Osteoblast (primary cell): ENCODE data around the gene DGCR6. TPM values are rescaled to one million over a fixed set of nuclear protein-coding genes. Genes with fewer than 3 reads are reported as not detected.
A peak's percentile ranks its signal among the peaks of the same experiment; 100 is the strongest.
"Not testable (repeated sequence)": the region's sequence is repeated elsewhere in the genome, so short reads cannot be mapped to it uniquely, and the experiment has no call there.

Source experiments
- DNase-seq: peaks from one replicate; pipeline ENCODE4 v3.0.0; 2011; ENCODE audit warnings: low spot score, mixed read lengths; ENCODE audit not compliant: insufficient read length; ENCODE audit errors: missing footprints
- H2AFZ ChIP-seq: 2 replicates; pipeline ENCODE4 v1.6.0; 2011; ENCODE audit warnings: mild to moderate bottlenecking, low read length
- H3K27ac ChIP-seq: 2 replicates; pipeline ENCODE4 v1.5.1; 2011; ENCODE audit warnings: mild to moderate bottlenecking, low read depth, low read length, moderate library complexity
- H3K27me3 ChIP-seq: 2 replicates; pipeline ENCODE4 v1.6.0; 2012; ENCODE audit warnings: mild to moderate bottlenecking, control low read depth, inconsistent platforms, low read length, moderate library complexity; ENCODE audit not compliant: insufficient read depth
- H3K36me3 ChIP-seq: 2 replicates; pipeline ENCODE4 v1.5.1; 2011; ENCODE audit warnings: mild to moderate bottlenecking, low read length, control low read depth, moderate library complexity; ENCODE audit not compliant: insufficient read depth
- H3K4me1 ChIP-seq: 2 replicates; pipeline ENCODE4 v1.5.1; 2011; ENCODE audit warnings: mild to moderate bottlenecking, low read length, control low read depth, moderate library complexity; ENCODE audit not compliant: insufficient read depth
- H3K4me2 ChIP-seq: 2 replicates; pipeline ENCODE4 v1.6.0; 2011; ENCODE audit warnings: mild to moderate bottlenecking, low read length; ENCODE audit not compliant: insufficient read depth
- H3K4me3 ChIP-seq: fragments of 200-600 bp; sonication (generic); 3 replicates; pipeline ENCODE4 v1.5.1; 2012; ENCODE audit warnings: mild to moderate bottlenecking, low read length, inconsistent platforms; ENCODE audit not compliant: insufficient read depth
- H3K79me2 ChIP-seq: 2 replicates; pipeline ENCODE4 v1.6.0; 2012; ENCODE audit warnings: mild to moderate bottlenecking, low read length, control low read depth, inconsistent platforms; ENCODE audit not compliant: insufficient read depth
- H3K9me3 ChIP-seq: 2 replicates; pipeline ENCODE4 v1.5.1; 2011; ENCODE audit warnings: low read depth, low read length, control low read depth
- H4K20me1 ChIP-seq: 2 replicates; pipeline ENCODE4 v1.6.0; 2012; ENCODE audit warnings: mild to moderate bottlenecking, low read length, control low read depth; ENCODE audit not compliant: insufficient read depth
- total RNA-seq: library from RNA; depleted of rRNA; stranded (reverse); fragments of >200 nt; gene quantifications from 2 replicates; pipeline ENCODE4 v1.2.3, GENCODE V29; 2012
- TF ChIP-seq, protein P1 (sequence below): IDR thresholded peaks from 2 replicates; pipeline ENCODE4 v1.5.1; 2011; ENCODE audit warnings: mild to moderate bottlenecking, low read depth, low read length, moderate library complexity; ENCODE audit errors: extremely low read depth

The DGCR6 gene
- total RNA-seq, 1 donor, result 1.1 TPM

DNA sequence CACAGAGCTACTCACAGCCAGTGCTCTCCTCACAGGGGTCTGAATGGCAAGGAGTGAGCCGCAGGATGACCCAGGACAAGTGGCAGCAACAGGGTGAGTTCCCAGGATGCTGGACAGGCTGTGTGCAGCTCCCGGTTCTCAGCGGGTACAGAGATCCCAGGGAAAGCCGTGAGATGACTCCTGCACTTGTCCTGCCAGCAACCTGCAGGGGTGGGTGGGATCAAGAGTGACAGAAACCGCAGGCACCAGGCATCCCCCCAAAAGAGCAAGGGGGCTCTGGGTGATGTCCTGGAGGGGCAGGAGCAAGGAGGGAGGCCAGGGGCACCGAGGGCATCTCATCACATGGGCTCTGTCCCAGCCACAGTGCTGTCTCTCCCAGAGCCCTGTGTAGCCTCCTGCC is 45.9 kb downstream of the DGCR6 start:
- Histone ChIP-seq H3K36me3 (no peaks in the 10 kb centered on the region), H3K4me2 (no peak overlapping the region), H3K27ac (no peak overlapping the region), H3K9me3 (no peaks in the 10 kb centered on the region), H3K27me3 (peaks cover 18% of the 10 kb centered on the region), H4K20me1 (no peaks in the 10 kb centered on the region), H3K79me2 (no peaks in the 10 kb centered on the region), H3K4me1 (no peaks in the 10 kb centered on the region), H3K4me3 (no peak overlapping the region), H2AFZ (no peak overlapping the region)
- DNase-seq, result no peak
- TF ChIP-seq, protein P1, sequence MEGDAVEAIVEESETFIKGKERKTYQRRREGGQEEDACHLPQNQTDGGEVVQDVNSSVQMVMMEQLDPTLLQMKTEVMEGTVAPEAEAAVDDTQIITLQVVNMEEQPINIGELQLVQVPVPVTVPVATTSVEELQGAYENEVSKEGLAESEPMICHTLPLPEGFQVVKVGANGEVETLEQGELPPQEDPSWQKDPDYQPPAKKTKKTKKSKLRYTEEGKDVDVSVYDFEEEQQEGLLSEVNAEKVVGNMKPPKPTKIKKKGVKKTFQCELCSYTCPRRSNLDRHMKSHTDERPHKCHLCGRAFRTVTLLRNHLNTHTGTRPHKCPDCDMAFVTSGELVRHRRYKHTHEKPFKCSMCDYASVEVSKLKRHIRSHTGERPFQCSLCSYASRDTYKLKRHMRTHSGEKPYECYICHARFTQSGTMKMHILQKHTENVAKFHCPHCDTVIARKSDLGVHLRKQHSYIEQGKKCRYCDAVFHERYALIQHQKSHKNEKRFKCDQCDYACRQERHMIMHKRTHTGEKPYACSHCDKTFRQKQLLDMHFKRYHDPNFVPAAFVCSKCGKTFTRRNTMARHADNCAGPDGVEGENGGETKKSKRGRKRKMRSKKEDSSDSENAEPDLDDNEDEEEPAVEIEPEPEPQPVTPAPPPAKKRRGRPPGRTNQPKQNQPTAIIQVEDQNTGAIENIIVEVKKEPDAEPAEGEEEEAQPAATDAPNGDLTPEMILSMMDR, result no peak

DNA sequence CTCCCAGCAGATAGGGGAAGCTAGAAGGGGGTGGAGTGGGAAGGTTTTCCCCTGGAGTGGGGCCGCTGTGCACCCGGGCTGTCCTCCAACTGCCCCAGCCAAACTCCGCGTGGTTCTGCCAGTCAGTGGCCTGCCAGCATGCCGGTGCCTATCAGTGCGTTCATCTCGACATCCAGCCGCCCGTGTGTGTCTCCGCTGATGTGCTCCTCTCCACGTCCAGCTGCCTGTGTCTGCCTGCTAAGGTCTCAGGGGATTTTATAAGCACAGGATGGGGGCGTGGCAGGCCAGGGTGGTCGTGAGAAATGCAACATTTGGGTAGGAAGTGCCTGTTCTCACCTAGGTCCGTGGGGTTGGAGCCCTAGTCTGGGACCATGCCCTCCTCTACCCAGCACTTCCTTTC is 47.0 kb downstream of the DGCR6 start:
- not testable (repeated sequence) for H2AFZ ChIP-seq, H3K79me2 ChIP-seq
- H3K27me3 ChIP-seq, result peaks cover 14% of the 10 kb centered on the region

DNA sequence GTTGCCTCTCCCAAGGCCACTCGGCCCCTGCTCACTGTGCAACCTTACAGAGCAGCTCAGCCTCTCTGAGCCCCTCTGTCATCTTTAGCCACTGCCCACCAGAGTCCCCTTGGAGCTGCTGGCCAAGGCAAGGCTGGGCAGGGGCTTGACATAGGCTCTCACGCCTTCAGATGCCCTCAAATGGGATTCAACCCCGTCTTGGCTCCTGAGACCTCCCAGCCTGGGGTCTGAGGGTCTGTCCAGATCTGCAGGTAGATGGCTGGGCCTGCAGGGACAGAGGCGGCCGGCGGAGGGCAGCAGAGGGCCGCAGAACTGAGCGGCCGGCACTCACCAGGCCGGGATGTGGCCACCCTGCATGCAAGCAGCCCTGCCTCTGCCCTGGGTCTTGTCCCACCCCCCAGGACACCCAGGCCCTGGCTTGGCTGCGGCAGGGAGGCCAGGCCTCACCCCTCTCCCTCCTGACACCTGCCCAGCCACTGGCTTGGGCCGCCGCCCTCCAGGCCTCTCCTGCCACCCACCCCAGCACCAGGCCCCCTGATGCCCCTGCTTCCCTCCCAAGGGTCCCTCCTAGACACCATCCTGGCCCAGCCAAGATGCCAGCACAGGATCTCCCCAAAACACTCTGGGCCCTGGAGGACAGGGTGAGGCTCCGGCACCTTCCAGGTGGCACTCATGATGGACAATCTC is 48.3 kb downstream of the DGCR6 start:
- not testable (repeated sequence) for H2AFZ ChIP-seq, H3K4me2 ChIP-seq, H3K9me3 ChIP-seq, H4K20me1 ChIP-seq, H3K4me3 ChIP-seq, H3K36me3 ChIP-seq, H3K4me1 ChIP-seq, H3K79me2 ChIP-seq, H3K27me3 ChIP-seq, H3K27ac ChIP-seq
- TF ChIP-seq, protein P1, result peak; percentile 65
- peak; percentile 96 for DNase-seq

More for the DNA sequence above, 47.0 kb downstream of the DGCR6 start:
- not testable (repeated sequence) for H3K36me3 ChIP-seq, H3K4me2 ChIP-seq, H3K9me3 ChIP-seq, H3K4me3 ChIP-seq, H3K27ac ChIP-seq, H4K20me1 ChIP-seq, DNase-seq, H3K4me1 ChIP-seq

DNA sequence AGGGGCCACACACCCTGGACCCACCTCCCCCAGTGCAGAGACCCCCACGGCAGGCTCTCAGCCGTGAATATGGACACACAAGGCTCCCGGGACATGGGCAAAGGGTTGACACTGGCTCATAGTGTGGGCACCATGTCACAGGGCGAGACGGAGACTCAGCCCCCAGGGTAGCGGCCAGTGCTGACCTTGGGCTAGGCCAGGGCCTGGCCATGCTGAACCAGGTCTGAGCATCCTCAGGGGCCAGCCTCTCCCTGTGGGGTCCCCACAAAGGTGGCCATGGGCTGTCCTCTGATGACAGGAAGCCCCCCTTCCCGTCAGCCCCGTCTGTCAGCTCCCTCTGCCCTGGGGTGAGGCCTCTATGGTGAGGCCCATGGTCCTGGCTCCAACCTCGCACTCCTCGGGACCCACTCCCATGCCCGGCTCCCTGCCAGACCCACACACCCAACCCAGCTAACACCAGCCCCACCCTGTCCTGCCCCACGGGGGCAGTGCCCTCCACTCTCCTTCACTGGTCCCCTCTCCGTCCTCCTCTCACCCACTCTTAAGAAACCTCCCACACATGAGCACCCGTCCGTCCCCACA is 49.0 kb downstream of the DGCR6 start:
- Histone ChIP-seq H3K4me1 (no peaks in the 10 kb centered on the region), H3K79me2 (no peaks in the 10 kb centered on the region), H3K4me3 (no peak overlapping the region), H3K9me3 (no peaks in the 10 kb centered on the region), H3K36me3 (no peaks in the 10 kb centered on the region), H4K20me1 (no peaks in the 10 kb centered on the region), H3K4me2 (no peak overlapping the region), H3K27me3 (peaks cover 3% of the 10 kb centered on the region), H3K27ac (no peak overlapping the region), H2AFZ (no peak overlapping the region)
- DNase-seq, result peak; percentile 64
- TF ChIP-seq, protein P1, result no peak
